Neural cell (in vitro differentiated cells): ENCODE results near the gene FAM200B. TPM values are rescaled to one million over a fixed set of nuclear protein-coding genes. Genes with fewer than 3 reads are reported as not detected.

Source experiments
- H2AFZ ChIP-seq: fragments of 200-600, 300-800 bp; sonication (generic), shearing (Covaris generic); 2 replicates; pipeline ENCODE4 v1.6.0; 2014; ENCODE audit warnings: low read depth, mild to moderate bottlenecking, antibody characterized with exemption, low read length, moderate library complexity
- H3F3A ChIP-seq: fragments of 200-600 bp; shearing (Covaris generic); 2 replicates; pipeline ENCODE4 v1.6.1; 2016; ENCODE audit warnings: mild to moderate bottlenecking, moderate library complexity, mixed read lengths, antibody characterized with exemption, low read length; ENCODE audit not compliant: insufficient read depth, poor library complexity, severe bottlenecking
- H3K27ac ChIP-seq: fragments of 200-600, 300-800 bp; sonication (generic), shearing (Covaris generic); 2 replicates; pipeline ENCODE4 v1.5.1; 2014; ENCODE audit warnings: mild to moderate bottlenecking, low read length, moderate library complexity
- H3K27me3 ChIP-seq: fragments of 300-800, 200-600 bp; sonication (generic), shearing (Covaris generic); 2 replicates; pipeline ENCODE4 v1.6.0; 2014; ENCODE audit warnings: mild to moderate bottlenecking, low read depth, low read length, moderate library complexity; ENCODE audit not compliant: insufficient read depth
- H3K36me3 ChIP-seq: fragments of 300-800, 200-600 bp; sonication (generic), shearing (Covaris generic); 2 replicates; pipeline ENCODE4 v1.5.1; 2014; ENCODE audit warnings: mild to moderate bottlenecking, antibody characterized with exemption, low read length, moderate library complexity; ENCODE audit not compliant: insufficient read depth
- H3K4me2 ChIP-seq: fragments of 300-800, 200-600 bp; sonication (generic), shearing (Covaris generic); 2 replicates; pipeline ENCODE4 v1.6.0; 2014; ENCODE audit warnings: mild to moderate bottlenecking, low read length
- H3K4me3 ChIP-seq: fragments of 300-800, 200-600 bp; sonication (generic), shearing (Covaris generic); 2 replicates; pipeline ENCODE4 v1.5.1; 2014; ENCODE audit warnings: mild to moderate bottlenecking, low read length, moderate library complexity
- H3K79me2 ChIP-seq: fragments of 200-600 bp; shearing (Covaris generic); replicated peaks from 2 replicates; pipeline ENCODE4 v1.6.0; 2014; ENCODE audit warnings: mild to moderate bottlenecking, low read length, moderate library complexity; ENCODE audit not compliant: insufficient read depth
- H3K9ac ChIP-seq: fragments of 300-800, 200-600 bp; sonication (generic), shearing (Covaris generic); 2 replicates; pipeline ENCODE4 v1.6.1; 2016; ENCODE audit warnings: mild to moderate bottlenecking, low read length, mixed read lengths
- H3K9me2 ChIP-seq: fragments of 200-600 bp; shearing (Covaris generic); 2 replicates; pipeline ENCODE4 v1.6.1; 2016; ENCODE audit warnings: mild to moderate bottlenecking, low read length, mixed read lengths; ENCODE audit not compliant: insufficient read depth
- H3K9me3 ChIP-seq: fragments of 200-600, 300-800 bp; sonication (generic), shearing (Covaris generic); 2 replicates; pipeline ENCODE4 v1.6.1; 2016; ENCODE audit warnings: mild to moderate bottlenecking, mixed run types, low read length, moderate library complexity, mixed read lengths
- H4K20me1 ChIP-seq: fragments of 200-600 bp; shearing (Covaris generic); 2 replicates; pipeline ENCODE4 v1.6.1; 2016; ENCODE audit warnings: mild to moderate bottlenecking, mixed run types; ENCODE audit not compliant: insufficient read depth
- EP300 ChIP-seq: fragments of 450-650 bp; conservative IDR thresholded peaks from 2 replicates; pipeline ENCODE4 v1.6.1; 2014; ENCODE audit warnings: antibody characterized with exemption, mild to moderate bottlenecking, moderate library complexity; ENCODE audit not compliant: poor library complexity, severe bottlenecking
- EZH2 ChIP-seq: fragments of 200-600, 300-800 bp; shearing (Covaris generic), sonication (generic); IDR thresholded peaks from 2 replicates; pipeline ENCODE4 v1.6.1; 2014; ENCODE audit warnings: antibody characterized with exemption, low read length, borderline replicate concordance, mild to moderate bottlenecking; ENCODE audit not compliant: insufficient read depth, poor library complexity, severe bottlenecking
- MXI1 ChIP-seq: fragments of 450-650 bp; conservative IDR thresholded peaks from 2 replicates; pipeline ENCODE4 v1.6.1; 2014; ENCODE audit warnings: antibody characterized with exemption, mild to moderate bottlenecking; ENCODE audit not compliant: poor library complexity, severe bottlenecking
- POLR2AphosphoS5 ChIP-seq: IDR thresholded peaks from 2 replicates; pipeline ENCODE4 v1.6.1; 2012
- RAD21 ChIP-seq: fragments of 450-650 bp; conservative IDR thresholded peaks from 2 replicates; pipeline ENCODE4 v1.6.1; 2014; ENCODE audit warnings: antibody characterized with exemption, mild to moderate bottlenecking, moderate library complexity
- SMC3 ChIP-seq: fragments of 450-650 bp; conservative IDR thresholded peaks from 2 replicates; pipeline ENCODE4 v1.6.1; 2014; ENCODE audit warnings: antibody characterized with exemption, mild to moderate bottlenecking, moderate library complexity; ENCODE audit not compliant: poor library complexity
- TAF1 ChIP-seq: IDR thresholded peaks from 2 replicates; pipeline ENCODE4 v1.6.1; 2012; ENCODE audit warnings: low read depth
- polyA plus RNA-seq: library from polyadenylated mRNA; depleted of rRNA; stranded (reverse); fragments of >200 nt; gene quantifications from 2 replicates; pipeline ENCODE4 v1.2.3, GENCODE V29; 2014
- TF ChIP-seq, protein P1 (sequence below): fragments of 450-650 bp; IDR thresholded peaks from 2 replicates; pipeline ENCODE4 v1.5.1; 2014; ENCODE audit warnings: antibody characterized with exemption, mild to moderate bottlenecking, moderate library complexity; ENCODE audit not compliant: poor library complexity, severe bottlenecking
- TF ChIP-seq, protein P2 (sequence below): IDR thresholded peaks from 2 replicates; pipeline ENCODE4 v1.6.1; 2012; ENCODE audit warnings: borderline replicate concordance

FAM200B gene
- polyA plus RNA-seq, 1 donor from 2014 or later: 238 TPM

DNA sequence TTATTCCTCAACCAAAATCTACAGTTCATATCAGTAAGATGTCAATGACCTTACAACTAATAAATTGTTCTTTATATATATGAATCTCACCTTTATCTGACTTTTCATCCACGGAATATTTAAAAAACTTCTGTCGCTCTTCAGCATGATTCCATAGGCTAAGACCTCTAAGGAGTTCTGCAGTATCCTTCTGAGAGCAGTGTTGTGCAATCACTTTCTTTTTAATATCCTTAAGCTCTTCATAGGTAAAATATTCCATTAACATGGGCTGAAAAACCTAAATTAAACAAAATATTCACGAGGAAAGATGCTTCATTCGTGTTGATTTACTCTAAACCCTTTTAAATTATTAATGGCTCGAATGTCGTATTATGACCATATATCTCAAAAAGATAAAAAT lies 43.2 kb upstream of the FAM200B start:
- Histone ChIP-seq H2AFZ (no peak overlapping the region), H3K9me3 (no peaks in the 10 kb centered on the region), H3K4me2 (no peak overlapping the region), H3F3A (no peaks in the 10 kb centered on the region), H3K4me3 (no peak overlapping the region), H3K9ac (no peak overlapping the region), H3K27me3 (no peaks in the 10 kb centered on the region), H3K27ac (no peak overlapping the region), H3K79me2 (peaks cover 13% of the 10 kb centered on the region), H3K36me3 (peaks cover 13% of the 10 kb centered on the region), H4K20me1 (no peaks in the 10 kb centered on the region), H3K9me2 (no peaks in the 10 kb centered on the region)
- TF ChIP-seq TAF1: no peak
- TF ChIP-seq, protein P1, sequence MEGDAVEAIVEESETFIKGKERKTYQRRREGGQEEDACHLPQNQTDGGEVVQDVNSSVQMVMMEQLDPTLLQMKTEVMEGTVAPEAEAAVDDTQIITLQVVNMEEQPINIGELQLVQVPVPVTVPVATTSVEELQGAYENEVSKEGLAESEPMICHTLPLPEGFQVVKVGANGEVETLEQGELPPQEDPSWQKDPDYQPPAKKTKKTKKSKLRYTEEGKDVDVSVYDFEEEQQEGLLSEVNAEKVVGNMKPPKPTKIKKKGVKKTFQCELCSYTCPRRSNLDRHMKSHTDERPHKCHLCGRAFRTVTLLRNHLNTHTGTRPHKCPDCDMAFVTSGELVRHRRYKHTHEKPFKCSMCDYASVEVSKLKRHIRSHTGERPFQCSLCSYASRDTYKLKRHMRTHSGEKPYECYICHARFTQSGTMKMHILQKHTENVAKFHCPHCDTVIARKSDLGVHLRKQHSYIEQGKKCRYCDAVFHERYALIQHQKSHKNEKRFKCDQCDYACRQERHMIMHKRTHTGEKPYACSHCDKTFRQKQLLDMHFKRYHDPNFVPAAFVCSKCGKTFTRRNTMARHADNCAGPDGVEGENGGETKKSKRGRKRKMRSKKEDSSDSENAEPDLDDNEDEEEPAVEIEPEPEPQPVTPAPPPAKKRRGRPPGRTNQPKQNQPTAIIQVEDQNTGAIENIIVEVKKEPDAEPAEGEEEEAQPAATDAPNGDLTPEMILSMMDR: no peak
- no peak for TF ChIP-seq MXI1
- no peak for TF ChIP-seq EP300
- no peak for TF ChIP-seq SMC3
- TF ChIP-seq, protein P2, sequence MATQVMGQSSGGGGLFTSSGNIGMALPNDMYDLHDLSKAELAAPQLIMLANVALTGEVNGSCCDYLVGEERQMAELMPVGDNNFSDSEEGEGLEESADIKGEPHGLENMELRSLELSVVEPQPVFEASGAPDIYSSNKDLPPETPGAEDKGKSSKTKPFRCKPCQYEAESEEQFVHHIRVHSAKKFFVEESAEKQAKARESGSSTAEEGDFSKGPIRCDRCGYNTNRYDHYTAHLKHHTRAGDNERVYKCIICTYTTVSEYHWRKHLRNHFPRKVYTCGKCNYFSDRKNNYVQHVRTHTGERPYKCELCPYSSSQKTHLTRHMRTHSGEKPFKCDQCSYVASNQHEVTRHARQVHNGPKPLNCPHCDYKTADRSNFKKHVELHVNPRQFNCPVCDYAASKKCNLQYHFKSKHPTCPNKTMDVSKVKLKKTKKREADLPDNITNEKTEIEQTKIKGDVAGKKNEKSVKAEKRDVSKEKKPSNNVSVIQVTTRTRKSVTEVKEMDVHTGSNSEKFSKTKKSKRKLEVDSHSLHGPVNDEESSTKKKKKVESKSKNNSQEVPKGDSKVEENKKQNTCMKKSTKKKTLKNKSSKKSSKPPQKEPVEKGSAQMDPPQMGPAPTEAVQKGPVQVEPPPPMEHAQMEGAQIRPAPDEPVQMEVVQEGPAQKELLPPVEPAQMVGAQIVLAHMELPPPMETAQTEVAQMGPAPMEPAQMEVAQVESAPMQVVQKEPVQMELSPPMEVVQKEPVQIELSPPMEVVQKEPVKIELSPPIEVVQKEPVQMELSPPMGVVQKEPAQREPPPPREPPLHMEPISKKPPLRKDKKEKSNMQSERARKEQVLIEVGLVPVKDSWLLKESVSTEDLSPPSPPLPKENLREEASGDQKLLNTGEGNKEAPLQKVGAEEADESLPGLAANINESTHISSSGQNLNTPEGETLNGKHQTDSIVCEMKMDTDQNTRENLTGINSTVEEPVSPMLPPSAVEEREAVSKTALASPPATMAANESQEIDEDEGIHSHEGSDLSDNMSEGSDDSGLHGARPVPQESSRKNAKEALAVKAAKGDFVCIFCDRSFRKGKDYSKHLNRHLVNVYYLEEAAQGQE: no peak
- no peak for TF ChIP-seq RAD21
- no peak for TF ChIP-seq POLR2AphosphoS5
- no peak for TF ChIP-seq EZH2

DNA sequence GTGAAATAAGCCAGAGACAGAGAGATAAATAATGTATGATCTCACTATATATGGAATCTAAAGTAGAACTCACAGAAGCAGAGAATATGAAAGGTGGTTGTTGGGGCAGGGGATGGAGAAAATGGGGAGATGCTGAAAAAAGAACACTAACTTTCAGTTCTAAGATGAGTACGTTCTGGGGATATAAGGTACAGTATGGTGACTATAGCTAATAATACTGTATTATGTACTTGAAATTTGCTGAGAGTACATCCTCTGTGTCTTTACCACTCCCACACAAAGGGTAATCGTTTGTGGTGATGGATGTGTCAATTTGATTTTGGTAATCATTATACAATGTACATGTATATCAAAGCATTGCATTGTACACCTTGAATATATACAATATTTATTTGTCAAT lies 33.0 kb upstream of the FAM200B start:
- H3K4me2 ChIP-seq: no peak overlapping the region
- H4K20me1 ChIP-seq: no peaks in the 10 kb centered on the region
- H3F3A ChIP-seq: peaks cover 5% of the 10 kb centered on the region
- no peak for TF ChIP-seq SMC3
- TF ChIP-seq RAD21: no peak
- no peaks in the 10 kb centered on the region for H3K27me3 ChIP-seq
- H2AFZ ChIP-seq: no peak overlapping the region
- H3K27ac ChIP-seq: no peak overlapping the region
- no peaks in the 10 kb centered on the region for H3K36me3 ChIP-seq
- no peaks in the 10 kb centered on the region for H3K9me3 ChIP-seq
- H3K9ac ChIP-seq: no peak overlapping the region
- no peak overlapping the region for H3K4me3 ChIP-seq
- peaks cover 85% of the 10 kb centered on the region for H3K79me2 ChIP-seq
- no peaks in the 10 kb centered on the region for H3K9me2 ChIP-seq
